ENCODE measurements around the gene FBXO24. TPM values are rescaled to one million over a fixed set of nuclear protein-coding genes. Genes with fewer than 3 reads are reported as not detected.

Gene FBXO24
- total and polyA plus RNA-seq, 10 of the 15 experiments (the other 5 are each of a cell fraction or from before 2014, with no cell fraction given), result 0.11 to 0.96 (median 0.27) TPM; not detected in 4

GRCh38 chr7:100611983-100612729, 26.0 kb downstream of the FBXO24 start, which contains the start of gene MOSPD3 (continued):
- no peak for TF ChIP-seq BCL3 (IDR thresholded peaks at IDR 0.05; ENCODE audit: borderline replicate concordance, insufficient read depth, low read depth, low read length, poor library complexity, severe bottlenecking)
- TF ChIP-seq IKZF1 (conservative IDR thresholded peaks at IDR 0.05), result peak; percentile 18; the same call in 1 of the 2 replicates
- no peak for TF ChIP-seq USF1 (IDR thresholded peaks at IDR 0.05; ENCODE audit: borderline replicate concordance, extremely low read length, insufficient read depth, low read depth, low read length)
- peak; percentile 30; the same call in 1 of the 2 replicates for TF ChIP-seq DPF2 (IDR thresholded peaks at IDR 0.05)
- TF ChIP-seq SKIL (IDR thresholded peaks at IDR 0.05; ENCODE audit: low read depth, poor library complexity, severe bottlenecking), result no peak
- no peak for TF ChIP-seq NFIC (IDR thresholded peaks at IDR 0.05; ENCODE audit: low read depth, low read length)
- TF ChIP-seq SMAD5 (IDR thresholded peaks at IDR 0.05; ENCODE audit: low read depth), result no peak
- no peak for TF ChIP-seq NR2F1 (conservative IDR thresholded peaks at IDR 0.05)
- TF ChIP-seq NRF1 (conservative IDR thresholded peaks at IDR 0.05; ENCODE audit: low read depth, low read length), result no peak
- no peak for TF ChIP-seq MTA3 (IDR thresholded peaks at IDR 0.05; ENCODE audit: borderline replicate concordance, low read length)
- no peak for TF ChIP-seq KDM1A (IDR thresholded peaks at IDR 0.05; ENCODE audit: borderline replicate concordance)
- peak; percentile 92 for TF ChIP-seq SP1 (IDR thresholded peaks at IDR 0.05; ENCODE audit: low read depth, low read length)
- no peak for TF ChIP-seq ETV6 (conservative IDR thresholded peaks at IDR 0.05 in 1 of 2, IDR thresholded peaks at IDR 0.05 in 1 of 2; ENCODE audit: borderline replicate concordance in 1 of 2, low read depth in 1 of 2)
- peak; percentile 98 for TF ChIP-seq PKNOX1 (IDR thresholded peaks at IDR 0.05)
- peak; percentile 85 for TF ChIP-seq MLLT1 (IDR thresholded peaks at IDR 0.05)
- TF ChIP-seq CHD2 (IDR thresholded peaks at IDR 0.05; ENCODE audit: borderline replicate concordance, low read depth, low read length), result peak; percentile 85
- peak; percentile 90 for TF ChIP-seq POLR2A (IDR thresholded peaks at IDR 0.05; ENCODE audit: low read depth, low read length)
- TF ChIP-seq CREM (IDR thresholded peaks at IDR 0.05; ENCODE audit: low read depth), result peak; percentile 60
- TF ChIP-seq RFX5 (IDR thresholded peaks at IDR 0.05; ENCODE audit: low read depth, low read length), result peak; percentile 91
- peak; percentile 89 for TF ChIP-seq CREB1 (IDR thresholded peaks at IDR 0.05; ENCODE audit: low read depth)
- no peak for TF ChIP-seq ZBED1 (IDR thresholded peaks at IDR 0.05; ENCODE audit: borderline replicate concordance)
- TF ChIP-seq IKZF2 (IDR thresholded peaks at IDR 0.05), result no peak
- peak; percentile 73 for TF ChIP-seq YY1 (IDR thresholded peaks at IDR 0.05; ENCODE audit: low read depth, low read length)
- no peak for TF ChIP-seq TCF12 (IDR thresholded peaks at IDR 0.05; ENCODE audit: low read depth, low read length)
- peak; percentile 47; the same call in 1 of the 2 replicates for TF ChIP-seq SIN3A (IDR thresholded peaks at IDR 0.05; ENCODE audit: low read depth, low read length)

All from GM12878 (cell line).